Stimulated activated naive CD4-positive, alpha-beta T cell (primary cell): ENCODE results near the gene LARP1.
"Not testable (repeated sequence)": the region's sequence is repeated elsewhere in the genome, so short reads cannot be mapped to it uniquely, and the experiment has no call there.

ENCODE experiments used
- DNase-seq, 6 experiments: peaks; one replicate each; lab custom pipeline; 2025; lab: John Stamatoyannopoulos, UW

Gene LARP1

GRCh38 chr5:154735362-154735761, 19.8 kb upstream of the LARP1 start:
- DNase-seq: not testable (repeated sequence)

- not testable (repeated sequence) for DNase-seq
Observed at GRCh38 chr5:154736372-154736771, 18.8 kb upstream of the LARP1 start.

DNA sequence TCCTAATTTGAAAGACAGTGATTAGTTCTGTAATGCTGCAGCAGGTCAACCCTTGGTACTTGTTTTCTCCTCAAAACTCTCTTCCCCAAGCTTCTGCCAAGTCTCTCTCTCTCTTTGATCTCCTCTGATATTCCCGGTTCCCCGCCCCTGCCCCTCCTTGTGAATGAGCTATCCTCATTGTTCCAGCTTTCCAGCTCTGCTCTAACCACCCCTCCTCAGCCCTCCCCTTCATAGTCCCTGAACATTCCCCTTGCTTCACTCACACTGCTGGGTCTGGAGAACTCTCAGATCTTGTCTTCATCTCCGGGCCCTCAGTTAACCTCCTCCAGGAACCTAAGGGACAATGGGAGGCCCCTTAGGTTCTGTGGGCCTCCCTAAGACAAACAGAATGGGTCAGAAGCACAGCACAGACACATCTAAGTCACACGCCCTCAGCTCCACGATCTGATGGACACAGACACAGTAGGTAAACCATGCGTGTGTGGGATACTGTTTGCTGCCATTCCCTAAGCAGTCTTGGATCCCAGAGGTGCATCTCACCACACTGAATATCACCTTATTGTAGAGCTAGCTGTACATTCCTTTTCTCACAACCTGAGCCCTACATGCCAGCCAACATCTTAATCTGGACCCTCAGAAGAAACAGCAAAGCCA, 17.4 kb upstream of the LARP1 start:
- DNase-seq: no peak

GRCh38 chr5:154740483-154740882, 14.7 kb upstream of the LARP1 start:
- no peak for DNase-seq

GRCh38 chr5:154740957-154741356, 14.2 kb upstream of the LARP1 start:
- DNase-seq: no peak

DNA sequence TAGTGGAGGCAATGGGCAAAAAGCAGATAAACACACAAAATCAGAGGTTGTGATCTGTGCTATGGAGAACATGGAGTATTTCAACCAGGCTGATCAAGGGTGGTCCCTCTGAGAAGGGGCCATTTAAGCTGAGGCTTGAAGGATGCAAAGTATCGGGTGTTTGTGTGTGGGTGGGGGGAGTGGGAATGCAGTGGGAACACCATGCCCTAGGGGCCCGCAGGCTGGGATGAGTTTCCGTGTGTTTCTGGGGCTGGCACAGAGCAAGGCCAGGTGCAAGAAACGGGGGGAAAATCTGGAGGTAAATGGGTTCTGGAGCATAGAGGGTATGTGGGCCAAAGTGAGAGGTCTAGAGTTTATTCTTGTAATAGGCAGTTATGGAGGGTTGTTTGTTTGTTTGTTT, 13.8 kb upstream of the LARP1 start:
- no peak for DNase-seq

- no peak for DNase-seq
Observed at GRCh38 chr5:154743812-154744211, 11.4 kb upstream of the LARP1 start.

DNA sequence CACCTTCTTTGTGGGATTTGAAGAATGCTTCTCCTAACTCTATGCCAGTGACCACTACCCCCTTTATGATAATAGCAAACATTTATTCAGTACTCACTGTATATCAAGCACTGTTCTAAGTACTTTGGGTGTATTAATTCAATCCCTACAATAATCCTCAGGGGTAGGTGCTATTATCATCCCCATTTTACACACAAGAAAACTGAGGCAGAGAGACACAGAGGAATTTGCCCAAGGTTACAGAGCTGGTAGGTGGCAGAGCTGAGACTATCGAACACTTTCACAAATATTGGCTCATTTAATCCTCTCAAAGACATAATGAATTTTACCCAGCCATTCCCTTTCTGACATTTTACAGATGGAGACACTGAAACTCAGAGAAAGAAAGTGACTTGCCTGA, 9.8 kb upstream of the LARP1 start:
- DNase-seq: no peak

DNA sequence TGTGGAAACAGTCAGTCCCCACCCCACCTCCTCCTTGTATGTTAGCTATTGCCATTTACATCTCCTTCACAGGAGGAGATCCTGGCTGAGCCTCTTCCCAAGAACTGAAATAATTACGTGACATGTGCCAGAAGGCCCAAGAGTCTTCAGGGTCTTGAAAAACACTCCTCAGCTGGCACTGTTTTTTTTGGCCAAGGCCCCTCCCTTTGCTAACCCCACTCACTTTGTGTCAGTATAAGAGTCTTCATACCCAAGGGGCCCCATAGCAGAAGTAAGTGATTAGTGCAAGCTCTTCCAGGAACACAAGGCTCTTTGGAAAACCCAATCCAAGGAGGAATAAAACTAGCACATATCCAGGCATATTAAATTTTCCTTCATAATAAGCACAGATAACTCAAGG, 5.7 kb upstream of the LARP1 start:
- no peak for DNase-seq

DNA sequence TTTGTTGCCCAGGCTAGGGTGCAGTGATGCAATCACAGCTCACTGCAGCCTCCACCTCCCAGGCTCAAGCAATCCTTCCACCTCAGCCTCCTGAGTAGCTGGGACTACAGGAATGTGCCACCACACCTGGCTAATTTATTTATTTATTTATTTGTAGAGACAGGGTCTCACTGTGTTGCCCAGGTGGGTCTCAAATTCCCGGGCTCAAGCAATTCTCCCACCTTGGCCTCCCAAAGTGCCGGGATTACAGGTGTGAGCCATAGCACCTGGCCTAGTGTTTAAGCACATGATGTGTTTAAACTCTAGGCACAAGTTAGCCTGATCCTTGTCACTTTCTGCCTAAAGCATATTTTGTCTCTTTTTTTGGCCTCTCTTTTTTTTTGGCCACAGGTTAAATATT, 4.5 kb upstream of the LARP1 start:
- not testable (repeated sequence) for DNase-seq

DNA sequence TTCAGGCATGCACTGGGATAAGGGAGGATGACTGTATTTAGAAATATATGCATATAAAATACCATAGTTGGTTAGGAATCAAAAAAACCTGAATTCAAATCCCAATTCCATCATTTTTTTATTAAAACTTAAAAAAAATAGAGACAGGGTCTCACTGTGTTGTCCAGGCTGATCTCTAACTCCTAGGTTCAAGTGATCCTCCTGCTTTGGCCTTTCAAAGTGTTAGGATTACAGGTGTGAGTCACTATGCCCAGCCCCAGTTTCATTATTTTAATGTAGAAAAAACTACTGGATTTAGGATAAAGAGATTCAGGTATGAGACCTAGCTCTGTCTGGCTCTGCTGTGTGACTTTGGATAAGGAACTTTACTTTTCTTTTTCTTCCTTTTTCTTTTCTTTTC, 3.3 kb upstream of the LARP1 start:
- no peak for DNase-seq

- DNase-seq: no peak
Observed at GRCh38 chr5:154753792-154754191, 1.4 kb upstream of the LARP1 start.

GRCh38 chr5:154754460-154755360, 467 bp upstream of the LARP1 start:
- peak; percentile 96 to 99 (median 98) for DNase-seq

DNA sequence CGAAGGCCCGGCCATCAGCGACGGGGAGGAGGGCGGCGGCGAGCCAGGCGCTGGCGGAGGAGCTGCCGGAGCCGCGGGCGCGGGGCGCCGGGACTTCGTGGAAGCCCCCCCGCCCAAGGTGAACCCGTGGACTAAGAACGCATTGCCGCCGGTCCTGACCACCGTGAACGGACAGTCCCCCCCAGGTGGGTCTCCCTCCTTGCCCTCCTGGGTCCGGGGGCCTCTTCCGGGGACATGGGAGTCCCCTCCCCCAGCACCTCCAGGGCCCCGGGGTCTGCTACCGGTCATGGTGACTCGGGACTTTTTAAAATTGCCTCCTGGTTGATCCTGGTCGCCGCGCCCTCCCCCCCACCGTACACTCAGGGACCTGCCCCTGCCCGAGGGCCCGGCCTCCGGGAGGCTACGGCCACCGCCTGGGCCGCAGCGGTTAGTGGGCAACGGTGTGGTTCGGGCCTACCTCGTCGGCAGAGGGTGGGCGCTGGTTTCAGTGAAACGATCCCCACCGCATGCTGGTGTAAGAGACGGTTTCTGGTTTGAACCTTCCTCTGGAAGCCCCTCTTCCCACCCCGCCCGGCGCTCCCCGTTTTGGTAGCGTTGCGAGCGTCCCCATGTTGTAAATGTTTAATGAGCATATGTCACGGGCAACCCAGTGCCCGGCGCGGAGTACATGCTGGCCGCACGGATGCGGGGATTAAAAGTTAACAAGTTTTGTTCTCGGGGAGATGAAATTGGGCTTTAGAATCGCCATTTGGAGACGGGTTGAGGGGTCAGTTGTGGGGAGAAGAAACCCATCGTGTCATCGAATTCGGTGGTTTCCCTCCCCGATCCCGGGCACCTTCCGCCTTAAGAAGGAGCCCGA, 1.1 kb downstream of the LARP1 start:
- DNase-seq: peak; percentile 20 to 57 (median 36)

GRCh38 chr5:154756868-154757813, 2.0 kb downstream of the LARP1 start:
- peak; percentile 32 to 61 (median 38) for DNase-seq

- peak in 5 of 6 experiments; percentile 4 to 16 (median 7) for DNase-seq
Observed at GRCh38 chr5:154757814-154758406, 2.7 kb downstream of the LARP1 start.

DNA sequence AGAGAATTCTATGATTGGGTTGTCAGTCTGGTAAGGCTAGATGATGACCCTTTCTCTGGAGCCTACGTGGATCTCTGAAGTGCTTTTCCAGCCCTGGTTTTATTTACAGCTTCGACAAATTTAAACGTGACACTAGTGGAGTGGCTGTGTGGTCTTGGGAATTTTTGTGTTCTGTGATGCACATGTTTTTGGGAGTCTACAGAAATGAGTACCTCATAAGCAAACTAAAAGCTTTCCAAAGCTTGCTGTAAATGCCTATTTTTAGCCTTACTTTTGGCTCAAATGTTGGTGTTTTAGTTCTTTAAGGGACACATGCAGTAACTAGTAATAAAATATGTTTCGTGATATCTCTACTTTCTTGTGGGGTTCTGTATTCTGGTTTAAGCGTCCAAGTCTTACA, 3.3 kb downstream of the LARP1 start:
- no peak for DNase-seq

DNA sequence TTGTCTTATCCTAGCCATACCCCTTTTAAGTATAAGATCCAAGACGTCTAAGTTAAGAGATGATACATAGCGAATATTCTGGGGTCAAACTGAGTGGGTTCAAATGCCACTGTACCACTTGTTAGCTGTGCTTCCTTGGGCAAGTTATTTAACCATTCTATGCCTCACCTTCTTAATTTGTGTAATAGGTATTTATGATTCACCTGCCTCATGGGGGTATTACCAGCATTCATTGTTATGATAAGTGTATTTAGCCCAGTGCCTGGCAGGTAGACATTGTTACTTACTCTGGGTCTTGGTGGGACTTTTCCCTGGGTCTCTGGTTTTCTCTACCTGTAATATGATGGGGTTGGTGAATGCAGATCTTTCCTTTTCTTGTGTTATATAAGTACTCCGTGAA, 3.8 kb downstream of the LARP1 start:
- no peak for DNase-seq

- DNase-seq: not testable (repeated sequence)
Observed at GRCh38 chr5:154759868-154760267, 4.7 kb downstream of the LARP1 start.

DNA sequence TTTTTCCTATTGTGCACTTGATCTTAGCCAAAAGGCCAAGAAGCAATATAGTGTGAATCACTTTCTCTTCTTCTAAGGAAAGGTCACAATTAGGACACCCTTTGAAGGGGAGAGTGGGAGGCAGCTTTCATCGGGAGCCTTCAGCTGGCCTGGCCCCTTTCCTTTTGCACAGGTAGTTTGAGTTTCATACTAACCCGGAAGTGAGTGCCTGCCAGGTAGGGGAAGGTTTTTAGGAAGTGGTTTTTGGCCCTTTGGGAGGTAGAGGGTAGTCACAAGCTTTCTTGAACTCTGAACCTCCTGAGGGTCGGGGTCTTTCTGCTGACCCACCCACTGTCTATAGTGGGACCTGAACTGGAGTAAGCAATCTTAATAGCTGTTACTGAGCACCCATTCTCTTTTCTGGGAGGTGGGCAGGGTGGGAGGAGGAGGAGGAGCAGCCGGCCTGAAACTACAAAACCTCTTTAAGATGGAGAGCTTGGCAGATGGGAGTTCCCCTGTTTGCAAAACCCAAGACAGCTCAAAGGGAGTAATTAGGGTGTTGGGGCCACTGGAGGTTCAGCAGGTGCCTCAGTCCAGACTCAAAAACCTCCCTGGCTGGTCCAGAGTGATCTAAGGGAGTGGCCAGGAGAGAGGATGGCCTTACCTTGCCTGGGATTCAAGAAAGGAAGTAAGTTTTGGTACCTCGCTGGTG, 6.0 kb downstream of the LARP1 start:
- DNase-seq: peak in 5 of 6 experiments; percentile 7 to 26 (median 12)
